Panc1 (cell line): ENCODE data around the gene KRT1.

ENCODE experiments used
- CTCF ChIP-seq: fragments of 450-650 bp; IDR thresholded peaks from 2 replicates; pipeline ENCODE4 v1.5.1; 2017; ENCODE audit warnings: mild to moderate bottlenecking
- POLR2AphosphoS5 ChIP-seq: IDR thresholded peaks from 2 replicates; pipeline ENCODE4 v1.6.1; 2012; ENCODE audit warnings: mild to moderate bottlenecking, low read depth, low read length, moderate library complexity

- TF ChIP-seq POLR2AphosphoS5: no peak
- TF ChIP-seq CTCF: no peak
Measured at GRCh38 chr12:52650520-52651081, 29.6 kb downstream of the KRT1 start.
